HepG2 (cell line): ENCODE results near the gene IZUMO4. TPM values are rescaled to one million over a fixed set of nuclear protein-coding genes. Genes with fewer than 3 reads are reported as not detected.
A peak's percentile ranks its signal among the peaks of the same experiment; 100 is the strongest.

Experiments used
- ATF7-NPFF ChIP-seq: sonication (generic); formaldehyde crosslinking; IDR thresholded peaks from 2 replicates; pipeline ENCODE4 v1.8.1; 2023; ENCODE audit warnings: mild to moderate bottlenecking, low read depth, missing genetic modification reagents, moderate library complexity
- GLI4 ChIP-seq: sonication (generic); formaldehyde crosslinking; IDR thresholded peaks from 2 replicates; pipeline ENCODE4 v1.5.1; 2020; ENCODE audit warnings: missing genetic modification reagents, mild to moderate bottlenecking, moderate library complexity, borderline replicate concordance
- HCFC1 ChIP-seq: fragments of 150-350 bp; IDR thresholded peaks from 2 replicates; pipeline ENCODE4 v1.6.1; 2014; ENCODE audit warnings: low read depth, low read length
- HOXA5 ChIP-seq: sonication (generic); formaldehyde crosslinking; IDR thresholded peaks from 2 replicates; pipeline ENCODE4 v1.4.0; 2020; ENCODE audit warnings: missing genetic modification reagents
- KDM2A ChIP-seq: sonication (generic); formaldehyde crosslinking; IDR thresholded peaks from 2 replicates; pipeline ENCODE4 v1.4.0; 2020; ENCODE audit warnings: low read depth, missing genetic modification reagents, borderline replicate concordance
- KLF15 ChIP-seq: sonication (generic); formaldehyde crosslinking; IDR thresholded peaks from 2 replicates; pipeline ENCODE4 v1.8.1; 2023; ENCODE audit warnings: borderline replicate concordance, mild to moderate bottlenecking, inconsistent platforms, missing genetic modification reagents, mixed read lengths
- NR2F6 ChIP-seq, 2 experiments: IDR thresholded peaks; 2 replicates each; pipeline ENCODE4 v1.6.1; 2016; ENCODE audit warnings: antibody characterized with exemption in 1 of 2, mild to moderate bottlenecking in 1 of 2
- RCOR2 ChIP-seq: IDR thresholded peaks from 2 replicates; pipeline ENCODE4 v1.6.1; 2016; ENCODE audit warnings: missing biosample characterization, missing genetic modification reagents
- TBX2 ChIP-seq: sonication (generic); formaldehyde crosslinking; IDR thresholded peaks from 2 replicates; pipeline ENCODE4 v1.5.0; 2020; ENCODE audit warnings: missing genetic modification reagents, mild to moderate bottlenecking, borderline replicate concordance
- ZNF136 ChIP-seq: sonication (generic); formaldehyde crosslinking; IDR thresholded peaks from 2 replicates; pipeline ENCODE4 v1.8.1; 2022; ENCODE audit warnings: low read depth, mild to moderate bottlenecking, moderate library complexity, missing genetic modification reagents
- ZNF230 ChIP-seq: sonication (generic); formaldehyde crosslinking; IDR thresholded peaks from 2 replicates; pipeline ENCODE4 v1.4.0; 2020; ENCODE audit warnings: mild to moderate bottlenecking, missing genetic modification reagents
- ZNF574 ChIP-seq: sonication (generic); formaldehyde crosslinking; IDR thresholded peaks from 2 replicates; pipeline ENCODE4 v1.4.0; 2020; ENCODE audit warnings: missing genetic modification reagents
- ZNF839 ChIP-seq: sonication (generic); formaldehyde crosslinking; IDR thresholded peaks from 2 replicates; pipeline ENCODE4 v1.4.0; 2020; ENCODE audit warnings: missing genetic modification reagents, mild to moderate bottlenecking, borderline replicate concordance
- polyA plus RNA-seq, 8 experiments: library from polyadenylated mRNA; depleted of rRNA in 3 of 8; stranded (reverse) in 7 of 8; unstranded in 1 of 8; fragments of >200 nt; fragmentation: Illumina TruSeq in 4 of 8; extraction: Trizol in 4 of 8; gene quantifications; 2 replicates each; pipeline versions ENCODE4 v1.2.1 to v1.2.3, GENCODE V29; 2011 to 2016; ENCODE audit warnings: low read depth in 4 of 8, missing spikeins in 1 of 8, mixed read lengths in 1 of 8; ENCODE audit not compliant: insufficient read depth in 1 of 8
- total RNA-seq, 5 experiments: library from RNA; depleted of rRNA; stranded (reverse); fragments of >200 nt; fragmentation: Illumina TruSeq; extraction: Trizol; gene quantifications; 2 replicates each; pipeline ENCODE4 v1.2.3, GENCODE V29; 2016; ENCODE audit warnings: low read depth in 1 of 5
- TF ChIP-seq, protein P1 (sequence below): sonication (generic); formaldehyde crosslinking; IDR thresholded peaks from 2 replicates; pipeline ENCODE4 v1.8.0; 2022; ENCODE audit warnings: missing genetic modification reagents, mild to moderate bottlenecking, borderline replicate concordance
- TF ChIP-seq, protein P2 (sequence below): sonication (generic); formaldehyde crosslinking; IDR thresholded peaks from 2 replicates; pipeline ENCODE4 v1.5.0; 2020; ENCODE audit warnings: mild to moderate bottlenecking, missing genetic modification reagents
- TF ChIP-seq, protein P3 (sequence below): sonication (generic); IDR thresholded peaks from 2 replicates; pipeline ENCODE4 v1.6.1; 2016; ENCODE audit warnings: low read depth, borderline replicate concordance
- TF ChIP-seq, protein P4 (sequence below): sonication (generic); formaldehyde crosslinking; conservative IDR thresholded peaks from 2 replicates; pipeline ENCODE4 v1.4.0; 2020; ENCODE audit warnings: mild to moderate bottlenecking, missing genetic modification reagents, moderate library complexity

Gene IZUMO4
- total and polyA plus RNA-seq, 2 of the 13 experiments (the other 11 are each of a cell fraction or from before 2014, with no cell fraction given), result 0.77 to 3.9 TPM

GRCh38 chr19:2050349-2050990, 46.2 kb upstream of the IZUMO4 start (continued):
- TF ChIP-seq, protein P1, sequence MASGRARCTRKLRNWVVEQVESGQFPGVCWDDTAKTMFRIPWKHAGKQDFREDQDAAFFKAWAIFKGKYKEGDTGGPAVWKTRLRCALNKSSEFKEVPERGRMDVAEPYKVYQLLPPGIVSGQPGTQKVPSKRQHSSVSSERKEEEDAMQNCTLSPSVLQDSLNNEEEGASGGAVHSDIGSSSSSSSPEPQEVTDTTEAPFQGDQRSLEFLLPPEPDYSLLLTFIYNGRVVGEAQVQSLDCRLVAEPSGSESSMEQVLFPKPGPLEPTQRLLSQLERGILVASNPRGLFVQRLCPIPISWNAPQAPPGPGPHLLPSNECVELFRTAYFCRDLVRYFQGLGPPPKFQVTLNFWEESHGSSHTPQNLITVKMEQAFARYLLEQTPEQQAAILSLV (CRISPR knock-in tag), result 0 out of 2 replicates have a peak, but pooled peaks have one; percentile 8
- TF ChIP-seq HCFC1 (no peak), ZNF574 (CRISPR knock-in tag) (peak; percentile 1; the same call in 1 of the 2 replicates), KDM2A (CRISPR knock-in tag) (0 out of 2 replicates have a peak, but pooled peaks have one; percentile 6), ZNF230 (CRISPR knock-in tag) (0 out of 2 replicates have a peak, but pooled peaks have one; percentile 16), HOXA5 (0 out of 2 replicates have a peak, but pooled peaks have one; percentile 13), TBX2 (CRISPR knock-in tag) (no peak), ATF7-NPFF (CRISPR knock-in tag) (peak; percentile 76; the same call in 1 of the 2 replicates), RCOR2 (no peak), NR2F6 (IDR thresholded peaks at IDR 0.05) (no peak), NR2F6 (CRISPR knock-in tag; IDR thresholded peaks at IDR 0.05) (no peak), ZNF136 (CRISPR knock-in tag) (no peak), KLF15 (CRISPR knock-in tag) (no peak), ZNF839 (CRISPR knock-in tag) (no peak), GLI4 (CRISPR knock-in tag) (0 out of 2 replicates have a peak, but pooled peaks have one; percentile 18)
- TF ChIP-seq, protein P2, sequence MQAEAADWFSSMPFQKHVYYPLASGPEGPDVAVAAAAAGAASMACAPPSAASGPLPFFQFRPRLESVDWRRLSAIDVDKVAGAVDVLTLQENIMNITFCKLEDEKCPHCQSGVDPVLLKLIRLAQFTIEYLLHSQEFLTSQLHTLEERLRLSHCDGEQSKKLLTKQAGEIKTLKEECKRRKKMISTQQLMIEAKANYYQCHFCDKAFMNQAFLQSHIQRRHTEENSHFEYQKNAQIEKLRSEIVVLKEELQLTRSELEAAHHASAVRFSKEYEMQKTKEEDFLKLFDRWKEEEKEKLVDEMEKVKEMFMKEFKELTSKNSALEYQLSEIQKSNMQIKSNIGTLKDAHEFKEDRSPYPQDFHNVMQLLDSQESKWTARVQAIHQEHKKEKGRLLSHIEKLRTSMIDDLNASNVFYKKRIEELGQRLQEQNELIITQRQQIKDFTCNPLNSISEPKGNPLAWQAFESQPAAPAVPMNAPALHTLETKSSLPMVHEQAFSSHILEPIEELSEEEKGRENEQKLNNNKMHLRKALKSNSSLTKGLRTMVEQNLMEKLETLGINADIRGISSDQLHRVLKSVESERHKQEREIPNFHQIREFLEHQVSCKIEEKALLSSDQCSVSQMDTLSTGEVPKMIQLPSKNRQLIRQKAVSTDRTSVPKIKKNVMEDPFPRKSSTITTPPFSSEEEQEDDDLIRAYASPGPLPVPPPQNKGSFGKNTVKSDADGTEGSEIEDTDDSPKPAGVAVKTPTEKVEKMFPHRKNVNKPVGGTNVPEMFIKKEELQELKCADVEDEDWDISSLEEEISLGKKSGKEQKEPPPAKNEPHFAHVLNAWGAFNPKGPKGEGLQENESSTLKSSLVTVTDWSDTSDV, result no peak
- TF ChIP-seq, protein P3, sequence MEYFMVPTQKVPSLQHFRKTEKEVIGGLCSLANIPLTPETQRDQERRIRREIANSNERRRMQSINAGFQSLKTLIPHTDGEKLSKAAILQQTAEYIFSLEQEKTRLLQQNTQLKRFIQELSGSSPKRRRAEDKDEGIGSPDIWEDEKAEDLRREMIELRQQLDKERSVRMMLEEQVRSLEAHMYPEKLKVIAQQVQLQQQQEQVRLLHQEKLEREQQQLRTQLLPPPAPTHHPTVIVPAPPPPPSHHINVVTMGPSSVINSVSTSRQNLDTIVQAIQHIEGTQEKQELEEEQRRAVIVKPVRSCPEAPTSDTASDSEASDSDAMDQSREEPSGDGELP, result no peak
- TF ChIP-seq, protein P4, sequence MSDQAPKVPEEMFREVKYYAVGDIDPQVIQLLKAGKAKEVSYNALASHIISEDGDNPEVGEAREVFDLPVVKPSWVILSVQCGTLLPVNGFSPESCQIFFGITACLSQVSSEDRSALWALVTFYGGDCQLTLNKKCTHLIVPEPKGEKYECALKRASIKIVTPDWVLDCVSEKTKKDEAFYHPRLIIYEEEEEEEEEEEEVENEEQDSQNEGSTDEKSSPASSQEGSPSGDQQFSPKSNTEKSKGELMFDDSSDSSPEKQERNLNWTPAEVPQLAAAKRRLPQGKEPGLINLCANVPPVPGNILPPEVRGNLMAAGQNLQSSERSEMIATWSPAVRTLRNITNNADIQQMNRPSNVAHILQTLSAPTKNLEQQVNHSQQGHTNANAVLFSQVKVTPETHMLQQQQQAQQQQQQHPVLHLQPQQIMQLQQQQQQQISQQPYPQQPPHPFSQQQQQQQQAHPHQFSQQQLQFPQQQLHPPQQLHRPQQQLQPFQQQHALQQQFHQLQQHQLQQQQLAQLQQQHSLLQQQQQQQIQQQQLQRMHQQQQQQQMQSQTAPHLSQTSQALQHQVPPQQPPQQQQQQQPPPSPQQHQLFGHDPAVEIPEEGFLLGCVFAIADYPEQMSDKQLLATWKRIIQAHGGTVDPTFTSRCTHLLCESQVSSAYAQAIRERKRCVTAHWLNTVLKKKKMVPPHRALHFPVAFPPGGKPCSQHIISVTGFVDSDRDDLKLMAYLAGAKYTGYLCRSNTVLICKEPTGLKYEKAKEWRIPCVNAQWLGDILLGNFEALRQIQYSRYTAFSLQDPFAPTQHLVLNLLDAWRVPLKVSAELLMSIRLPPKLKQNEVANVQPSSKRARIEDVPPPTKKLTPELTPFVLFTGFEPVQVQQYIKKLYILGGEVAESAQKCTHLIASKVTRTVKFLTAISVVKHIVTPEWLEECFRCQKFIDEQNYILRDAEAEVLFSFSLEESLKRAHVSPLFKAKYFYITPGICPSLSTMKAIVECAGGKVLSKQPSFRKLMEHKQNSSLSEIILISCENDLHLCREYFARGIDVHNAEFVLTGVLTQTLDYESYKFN (CRISPR knock-in tag), result 0 out of 2 replicates have a peak, but pooled peaks have one; percentile 8
